Testis (tissue), 2 donors: ENCODE data around the gene CA5B.
"Not testable (repeated sequence)": the region's sequence is repeated elsewhere in the genome, so short reads cannot be mapped to it uniquely, and the experiment has no call there.

Experiments used
- CTCF ChIP-seq, 3 experiments: fragments of 450-650 bp in 2 of 3; fragments of 200-600 bp in 1 of 3; sonication (generic) in 1 of 3; IDR thresholded peaks; one replicate each; pipeline ENCODE4 v1.5.1; 2016 to 2019; ENCODE audit warnings: antibody characterized with exemption in 3 of 3, mild to moderate bottlenecking in 2 of 3, moderate library complexity in 1 of 3
- POLR2A ChIP-seq: fragments of 450-650 bp; IDR thresholded peaks from one replicate; pipeline ENCODE4 v1.6.1; 2017; ENCODE audit warnings: antibody characterized with exemption, mild to moderate bottlenecking, moderate library complexity

- TF ChIP-seq CTCF (IDR thresholded peaks at IDR 0.05); POLR2A: not testable (repeated sequence)
Observed at GRCh38 chrX:15831347-15831746, 93.3 kb downstream of the CA5B start.
